ENCODE data around the gene KSR2.
"Not testable (repeated sequence)": the region's sequence is repeated elsewhere in the genome, so short reads cannot be mapped to it uniquely, and the experiment has no call there.

The KSR2 gene

DNA sequence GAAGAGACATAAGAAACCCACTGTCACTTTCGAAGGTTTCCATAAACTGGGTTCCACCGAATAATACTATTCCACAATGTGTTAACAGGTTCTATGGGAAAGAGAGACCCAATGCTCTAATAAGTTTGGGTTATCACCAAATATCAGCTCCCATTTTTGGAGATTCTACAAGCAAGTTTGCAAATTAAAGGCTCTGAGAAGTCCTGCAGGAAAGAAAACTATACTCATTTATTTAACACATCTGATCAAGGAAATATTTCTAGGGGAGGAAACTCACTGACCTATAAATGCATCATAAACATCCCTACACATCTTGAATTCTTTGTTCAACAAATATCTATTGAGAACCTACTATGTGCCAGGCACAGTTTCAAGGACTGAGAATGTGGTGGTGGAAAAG lies 161.4 kb downstream of the KSR2 start:
- no peak for TF ChIP-seq CTCF (IDR thresholded peaks at IDR 0.05; ENCODE audit: insufficient read depth, missing control alignments)
- FAIRE-seq: no peak
- no peak for DNase-seq (ENCODE audit: insufficient read length, low spot score)

- FAIRE-seq: no peak
- no peak for DNase-seq (ENCODE audit: insufficient read length, low spot score)
- no peak for TF ChIP-seq CTCF (IDR thresholded peaks at IDR 0.05; ENCODE audit: insufficient read depth, missing control alignments)
Observed at GRCh38 chr12:117805865-117806264, 162.9 kb downstream of the KSR2 start.

GRCh38 chr12:117803001-117803400 lies 165.8 kb downstream of the KSR2 start:
- TF ChIP-seq CTCF (IDR thresholded peaks at IDR 0.05; ENCODE audit: insufficient read depth, missing control alignments): no peak
- FAIRE-seq (no peak), DNase-seq (ENCODE audit: insufficient read length, low spot score) (no peak)

GRCh38 chr12:117800711-117801110 lies 168.1 kb downstream of the KSR2 start:
- not testable (repeated sequence) for FAIRE-seq

DNA sequence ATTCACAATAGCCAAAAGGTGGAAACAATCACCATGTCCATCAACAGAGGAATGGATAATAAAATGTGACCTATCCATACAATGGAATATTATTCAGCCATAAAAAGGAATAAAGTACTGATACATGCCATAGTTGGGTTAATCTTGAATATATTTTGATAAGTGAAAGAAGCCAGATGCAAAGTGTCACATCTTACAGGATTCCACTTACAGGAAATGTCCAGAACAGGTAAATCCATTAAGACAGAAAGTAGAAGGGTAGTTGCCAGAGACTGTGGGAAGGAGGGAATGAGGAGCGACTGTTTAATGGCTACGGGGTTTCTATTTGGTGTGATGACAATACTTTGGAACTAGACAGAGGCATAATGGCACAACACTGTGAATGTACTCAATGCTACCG lies 171.6 kb downstream of the KSR2 start:
- TF ChIP-seq CTCF (IDR thresholded peaks at IDR 0.05; ENCODE audit: insufficient read depth, missing control alignments): no peak
- no peak for FAIRE-seq

More at GRCh38 chr12:117800711-117801110, 168.1 kb downstream of the KSR2 start:
- not testable (repeated sequence) for DNase-seq (ENCODE audit: insufficient read length, low spot score)

GRCh38 chr12:117792877-117793424 lies 175.8 kb downstream of the KSR2 start:
- no peak for TF ChIP-seq CTCF (IDR thresholded peaks at IDR 0.05; ENCODE audit: insufficient read depth, missing control alignments)
- DNase-seq (ENCODE audit: insufficient read length, low spot score) (no peak), FAIRE-seq (no peak)

More for the DNA sequence above, 171.6 kb downstream of the KSR2 start:
- no peak for DNase-seq (ENCODE audit: insufficient read length, low spot score)

- TF ChIP-seq CTCF (IDR thresholded peaks at IDR 0.05; ENCODE audit: insufficient read depth, missing control alignments): no peak
- DNase-seq (ENCODE audit: insufficient read length, low spot score) (no peak), FAIRE-seq (no peak)
Observed at GRCh38 chr12:117792471-117792870, 176.3 kb downstream of the KSR2 start.

GRCh38 chr12:117790948-117791347 lies 177.8 kb downstream of the KSR2 start:
- DNase-seq (ENCODE audit: insufficient read length, low spot score): no peak
- no peak for TF ChIP-seq CTCF (IDR thresholded peaks at IDR 0.05; ENCODE audit: insufficient read depth, missing control alignments)
- FAIRE-seq: no peak

Measured in D721Med (cell line).